SU-DHL-6 (cell line): ENCODE data around the gene GALNT9.

Source experiments
- H2AFZ ChIP-seq: fragments of 200-600 bp; sonication (generic); 2 replicates; pipeline ENCODE4 v1.6.1; 2014; ENCODE audit warnings: low read depth, mild to moderate bottlenecking, moderate library complexity, mixed read lengths, antibody characterized with exemption, low read length; ENCODE audit not compliant: severe bottlenecking
- H3F3A ChIP-seq: fragments of 200-600 bp; shearing (Covaris generic); 2 replicates; pipeline ENCODE4 v1.6.0; 2016; ENCODE audit warnings: antibody characterized with exemption, mild to moderate bottlenecking; ENCODE audit not compliant: insufficient read depth
- H3K27ac ChIP-seq: fragments of 200-600 bp; sonication (generic); 2 replicates; pipeline ENCODE4 v1.5.1; 2016; ENCODE audit warnings: low read depth, mild to moderate bottlenecking, low read length, moderate library complexity, mixed read lengths
- H3K27me3 ChIP-seq: fragments of 200-600 bp; sonication (generic), shearing (Covaris generic); 2 replicates; pipeline ENCODE4 v1.6.0; 2014; ENCODE audit warnings: mild to moderate bottlenecking, low read length
- H3K36me3 ChIP-seq: fragments of 200-600 bp; sonication (generic); 2 replicates; pipeline ENCODE4 v1.6.1; 2014; ENCODE audit warnings: mild to moderate bottlenecking, low read length, mixed read lengths
- H3K4me2 ChIP-seq: fragments of 300-600, 200-600 bp; shearing (Covaris generic), sonication (generic); 2 replicates; pipeline ENCODE4 v1.6.0; 2014; ENCODE audit warnings: low read length, low read depth, mild to moderate bottlenecking; ENCODE audit not compliant: poor library complexity, severe bottlenecking
- H3K4me3 ChIP-seq: fragments of 200-600 bp; sonication (generic); 2 replicates; pipeline ENCODE4 v1.5.1; 2014; ENCODE audit warnings: antibody characterized with exemption, low read length, mild to moderate bottlenecking, mixed read lengths; ENCODE audit not compliant: insufficient read depth, poor library complexity, severe bottlenecking
- H3K79me2 ChIP-seq: fragments of 200-600 bp; sonication (generic); 2 replicates; pipeline ENCODE4 v1.6.1; 2014; ENCODE audit warnings: mild to moderate bottlenecking, low read length, moderate library complexity; ENCODE audit not compliant: insufficient read depth
- H3K9ac ChIP-seq: fragments of 200-600 bp; sonication (generic); 2 replicates; pipeline ENCODE4 v1.7.0; 2014; ENCODE audit warnings: mild to moderate bottlenecking, low read length
- H3K9me2 ChIP-seq: fragments of 200-600 bp; sonication (generic); replicated peaks from 2 replicates; pipeline ENCODE4 v1.6.1; 2014; ENCODE audit warnings: low read length; ENCODE audit not compliant: insufficient read depth
- H3K9me3 ChIP-seq: fragments of 200-600 bp; sonication (generic); 2 replicates; pipeline ENCODE4 v1.6.1; 2014; ENCODE audit warnings: low read length, mixed read lengths; ENCODE audit not compliant: insufficient read depth
- H4K20me1 ChIP-seq: fragments of 200-600 bp; sonication (generic); 2 replicates; pipeline ENCODE4 v1.6.1; 2014; ENCODE audit warnings: low read depth, mild to moderate bottlenecking, antibody characterized with exemption, low read length, moderate library complexity, mixed read lengths
- EZH2phosphoT487 ChIP-seq: fragments of 200-600 bp; sonication (generic), shearing (Covaris generic); conservative IDR thresholded peaks from 2 replicates; pipeline ENCODE4 v1.6.1; 2018; ENCODE audit warnings: mild to moderate bottlenecking, antibody characterized with exemption, low read length, moderate library complexity, mixed read lengths
- TF ChIP-seq, protein P1 (sequence below): fragments of 200-600 bp; sonication (generic); IDR thresholded peaks from one replicate; pipeline ENCODE4 v1.5.1; 2017; ENCODE audit warnings: antibody characterized with exemption, mild to moderate bottlenecking, low read length, moderate library complexity; ENCODE audit not compliant: insufficient read depth, poor library complexity, severe bottlenecking

Gene GALNT9

DNA sequence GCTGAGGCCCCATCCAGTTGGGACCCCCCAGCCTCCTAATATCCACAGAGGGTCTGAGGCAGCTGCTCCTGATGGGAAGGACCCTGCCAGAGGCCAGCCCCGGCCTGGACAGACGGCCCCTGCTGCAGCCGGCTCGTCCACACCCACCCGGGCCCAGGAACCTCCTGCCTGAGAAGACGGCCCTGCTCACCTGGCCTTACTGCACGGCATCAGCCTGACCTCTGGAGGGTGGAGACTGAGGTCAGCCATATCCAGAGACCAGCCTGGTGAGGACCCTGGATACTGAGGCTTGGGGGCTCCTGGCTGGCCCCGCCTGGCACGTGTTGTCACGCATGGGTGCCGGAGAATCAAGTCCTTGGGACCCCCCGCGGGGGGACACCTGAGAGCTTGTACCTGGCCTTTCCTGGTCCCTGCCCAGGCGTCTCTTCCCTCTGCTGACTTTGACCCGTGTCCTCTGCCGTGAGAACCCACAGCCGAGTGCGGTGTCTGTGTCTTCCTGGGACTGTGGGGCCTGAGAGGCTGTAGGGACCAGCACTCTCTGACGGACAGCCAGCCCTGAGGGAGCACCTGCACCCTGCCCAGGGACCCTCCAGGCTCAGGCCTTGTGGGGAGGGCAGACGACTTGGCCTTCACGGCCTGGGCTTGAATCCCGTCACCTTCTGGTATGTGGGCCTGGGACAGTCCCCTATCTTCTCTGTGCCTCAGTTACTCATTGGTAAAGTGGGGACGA lies 127.8 kb downstream of the GALNT9 start:
- TF ChIP-seq, protein P1, sequence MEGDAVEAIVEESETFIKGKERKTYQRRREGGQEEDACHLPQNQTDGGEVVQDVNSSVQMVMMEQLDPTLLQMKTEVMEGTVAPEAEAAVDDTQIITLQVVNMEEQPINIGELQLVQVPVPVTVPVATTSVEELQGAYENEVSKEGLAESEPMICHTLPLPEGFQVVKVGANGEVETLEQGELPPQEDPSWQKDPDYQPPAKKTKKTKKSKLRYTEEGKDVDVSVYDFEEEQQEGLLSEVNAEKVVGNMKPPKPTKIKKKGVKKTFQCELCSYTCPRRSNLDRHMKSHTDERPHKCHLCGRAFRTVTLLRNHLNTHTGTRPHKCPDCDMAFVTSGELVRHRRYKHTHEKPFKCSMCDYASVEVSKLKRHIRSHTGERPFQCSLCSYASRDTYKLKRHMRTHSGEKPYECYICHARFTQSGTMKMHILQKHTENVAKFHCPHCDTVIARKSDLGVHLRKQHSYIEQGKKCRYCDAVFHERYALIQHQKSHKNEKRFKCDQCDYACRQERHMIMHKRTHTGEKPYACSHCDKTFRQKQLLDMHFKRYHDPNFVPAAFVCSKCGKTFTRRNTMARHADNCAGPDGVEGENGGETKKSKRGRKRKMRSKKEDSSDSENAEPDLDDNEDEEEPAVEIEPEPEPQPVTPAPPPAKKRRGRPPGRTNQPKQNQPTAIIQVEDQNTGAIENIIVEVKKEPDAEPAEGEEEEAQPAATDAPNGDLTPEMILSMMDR, result no peak
- no peak for TF ChIP-seq EZH2phosphoT487
- Histone ChIP-seq H3K4me3 (no peak overlapping the region), H3K36me3 (no peaks in the 10 kb centered on the region), H3K4me2 (no peak overlapping the region), H4K20me1 (no peaks in the 10 kb centered on the region), H3K79me2 (no peaks in the 10 kb centered on the region), H3K9me3 (no peaks in the 10 kb centered on the region), H2AFZ (no peak overlapping the region), H3F3A (no peaks in the 10 kb centered on the region), H3K27ac (no peak overlapping the region), H3K9me2 (no peaks in the 10 kb centered on the region), H3K9ac (no peak overlapping the region), H3K27me3 (no peaks in the 10 kb centered on the region)

DNA sequence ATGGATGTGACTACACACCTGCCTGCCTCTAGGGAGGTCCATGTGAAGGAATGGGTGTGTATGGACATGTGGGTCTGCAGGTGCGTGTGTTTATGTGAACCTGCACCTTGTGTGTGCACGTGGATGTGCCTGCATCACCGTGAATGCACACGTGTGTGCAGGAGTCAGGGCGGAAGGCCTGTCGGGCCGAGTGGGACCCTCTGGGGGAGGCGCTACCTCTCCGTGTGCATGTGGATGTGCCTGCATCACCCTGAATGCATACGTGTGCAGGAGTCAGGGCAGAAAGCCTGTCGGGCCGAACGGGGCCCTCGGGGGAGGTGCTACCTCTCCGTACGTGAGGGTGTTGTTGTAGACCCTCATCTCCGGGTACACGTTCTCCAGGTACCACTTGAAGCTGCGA lies 128.6 kb downstream of the GALNT9 start:
- no peaks in the 10 kb centered on the region for H3F3A ChIP-seq
- TF ChIP-seq, protein P1, result no peak
- no peak for TF ChIP-seq EZH2phosphoT487
- no peaks in the 10 kb centered on the region for H3K9me2 ChIP-seq
- H4K20me1 ChIP-seq, result no peaks in the 10 kb centered on the region
- H2AFZ ChIP-seq, result no peak overlapping the region
- no peak overlapping the region for H3K27ac ChIP-seq
- no peak overlapping the region for H3K9ac ChIP-seq
- H3K36me3 ChIP-seq, result no peaks in the 10 kb centered on the region
- H3K4me2 ChIP-seq, result no peak overlapping the region
- no peaks in the 10 kb centered on the region for H3K79me2 ChIP-seq
- H3K4me3 ChIP-seq, result no peak overlapping the region
- H3K9me3 ChIP-seq, result no peaks in the 10 kb centered on the region
- no peaks in the 10 kb centered on the region for H3K27me3 ChIP-seq

DNA sequence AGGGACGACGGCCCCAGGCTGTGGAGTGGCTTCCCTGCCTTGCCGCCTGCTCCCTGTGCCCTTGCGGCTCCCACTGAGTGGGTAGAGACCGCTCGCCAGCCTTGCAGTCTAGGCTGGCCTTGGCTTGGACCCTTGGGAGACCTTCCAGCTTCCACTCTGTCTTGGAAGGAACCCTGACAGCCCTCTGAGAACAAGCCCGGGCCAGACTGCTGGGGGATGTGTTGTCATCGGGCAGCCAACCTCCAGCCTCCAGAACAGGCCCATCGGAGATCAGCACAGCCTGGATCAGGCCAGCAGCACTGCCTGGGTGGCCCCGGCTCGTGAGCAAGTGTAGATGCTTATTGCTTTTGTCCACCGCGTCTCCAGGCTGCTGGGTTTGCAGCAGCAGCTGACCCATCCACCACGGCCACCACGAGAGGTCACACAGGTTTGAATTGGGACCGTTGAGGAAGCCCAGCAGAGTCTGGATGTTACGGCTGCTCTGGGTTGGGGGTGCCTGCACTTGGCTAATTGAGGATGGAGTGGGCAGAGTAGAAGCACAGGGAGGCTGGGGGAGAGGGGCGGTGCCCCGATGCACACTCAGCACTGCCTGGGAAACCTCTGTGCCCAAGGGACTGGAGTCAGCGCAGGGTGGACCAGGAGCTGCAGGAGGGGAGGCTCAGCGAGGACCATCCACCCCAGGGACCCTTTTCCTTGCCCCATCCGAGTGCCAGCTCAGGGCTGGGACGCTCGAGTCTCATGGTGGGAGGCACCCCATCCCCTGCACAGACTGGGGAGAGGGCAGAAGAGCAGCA lies 129.7 kb downstream of the GALNT9 start:
- Histone ChIP-seq H3K9me2 (no peaks in the 10 kb centered on the region), H3K9me3 (no peaks in the 10 kb centered on the region), H3K4me2 (no peak overlapping the region), H4K20me1 (no peaks in the 10 kb centered on the region), H3K79me2 (no peaks in the 10 kb centered on the region), H3K9ac (no peak overlapping the region), H3F3A (no peaks in the 10 kb centered on the region), H2AFZ (no peak overlapping the region), H3K27ac (no peak overlapping the region), H3K4me3 (no peak overlapping the region), H3K36me3 (no peaks in the 10 kb centered on the region), H3K27me3 (no peaks in the 10 kb centered on the region)
- TF ChIP-seq, protein P1, result no peak
- TF ChIP-seq EZH2phosphoT487, result no peak
